Cardiac septum (tissue), 1 donor: ENCODE results near the gene HDAC3. TPM values are rescaled to one million over a fixed set of nuclear protein-coding genes. Genes with fewer than 3 reads are reported as not detected.
"Not testable (repeated sequence)": the region's sequence is repeated elsewhere in the genome, so short reads cannot be mapped to it uniquely, and the experiment has no call there.

Experiments
- DNase-seq: peaks from one replicate; pipeline ENCODE4 v3.0.0-alpha.2; 2020; ENCODE audit warnings: low spot score
- intact Hi-C: fragments of 100-400 bp; cut with DNase I; formaldehyde crosslinking; loops from one replicate; pipeline ENCODE4 v1.14.0; 2022
- total RNA-seq: library from RNA; stranded (reverse); fragmentation: NEBNext Ultra II Directional; extraction: Animal tissue kit (Norgen Biotek cat#: 25700); gene quantifications from one replicate; pipeline ENCODE4 v1.2.1, GENCODE V29; 2021
- donor health status: DM: no; HTN: no; CAD: no.

HDAC3 gene
- total RNA-seq, 1 donor from 2014 or later, result 34.1 TPM

DNA sequence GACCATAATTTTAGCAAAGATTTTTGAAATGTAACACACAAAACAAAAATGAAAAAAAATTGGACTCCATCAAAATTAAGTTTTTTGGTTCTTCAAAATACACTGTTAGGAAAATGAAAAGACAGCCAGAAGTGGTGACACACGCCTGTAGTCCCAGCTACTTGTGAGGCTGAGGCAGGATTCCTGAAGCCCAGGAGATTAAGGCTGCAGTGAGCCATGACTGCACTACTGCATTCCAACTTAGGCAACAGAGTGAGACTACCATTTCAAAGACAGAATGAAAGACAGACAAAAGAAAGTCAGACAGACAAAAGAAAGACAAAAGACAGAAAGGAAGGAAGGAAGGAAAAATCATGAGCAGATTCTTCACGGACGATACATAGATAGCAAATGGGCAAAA, 25.4 kb downstream of the HDAC3 start:
- intact Hi-C loops, result no loop called here
- no peak for DNase-seq

- intact Hi-C loops, DNase-seq: not testable (repeated sequence)
These were observed 26.7 kb downstream of the HDAC3 start for GRCh38 chr5:141609921-141610320.

DNA sequence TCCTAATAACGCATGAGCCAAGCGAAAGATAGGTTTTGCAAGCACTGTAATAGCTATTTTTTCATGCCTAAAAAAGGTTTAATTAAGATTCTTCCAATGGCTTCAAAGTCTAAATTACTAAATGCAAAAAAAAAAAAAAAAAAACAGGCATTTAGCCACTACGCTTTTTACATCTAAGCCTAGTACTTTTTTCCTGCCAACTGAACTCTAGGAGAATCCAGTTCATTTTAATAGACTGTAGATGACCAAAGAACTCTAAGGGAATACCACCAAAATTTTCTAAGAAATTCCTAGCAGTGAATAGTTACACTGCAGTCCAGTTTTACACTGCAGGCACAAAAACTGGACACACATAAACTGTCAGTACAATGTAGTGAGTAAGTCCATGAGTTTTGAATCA, 27.6 kb downstream of the HDAC3 start:
- intact Hi-C loops, result no loop called here
- DNase-seq, result no peak

- no peak for DNase-seq
- intact Hi-C loops, result no loop called here
These were observed 28.1 kb downstream of the HDAC3 start for GRCh38 chr5:141608557-141608956.

- intact Hi-C loops, result no loop called here
- DNase-seq, result no peak
These were observed 28.6 kb downstream of the HDAC3 start for GRCh38 chr5:141608046-141608445.

GRCh38 chr5:141605523-141606277, 30.9 kb downstream of the HDAC3 start:
- DNase-seq, result peak; percentile 81
- intact Hi-C loops, result loop anchor here (2.0 kb wide), 1 partner anchor 13 kb away; the partner anchor contains the start of gene DIAPH1

DNA sequence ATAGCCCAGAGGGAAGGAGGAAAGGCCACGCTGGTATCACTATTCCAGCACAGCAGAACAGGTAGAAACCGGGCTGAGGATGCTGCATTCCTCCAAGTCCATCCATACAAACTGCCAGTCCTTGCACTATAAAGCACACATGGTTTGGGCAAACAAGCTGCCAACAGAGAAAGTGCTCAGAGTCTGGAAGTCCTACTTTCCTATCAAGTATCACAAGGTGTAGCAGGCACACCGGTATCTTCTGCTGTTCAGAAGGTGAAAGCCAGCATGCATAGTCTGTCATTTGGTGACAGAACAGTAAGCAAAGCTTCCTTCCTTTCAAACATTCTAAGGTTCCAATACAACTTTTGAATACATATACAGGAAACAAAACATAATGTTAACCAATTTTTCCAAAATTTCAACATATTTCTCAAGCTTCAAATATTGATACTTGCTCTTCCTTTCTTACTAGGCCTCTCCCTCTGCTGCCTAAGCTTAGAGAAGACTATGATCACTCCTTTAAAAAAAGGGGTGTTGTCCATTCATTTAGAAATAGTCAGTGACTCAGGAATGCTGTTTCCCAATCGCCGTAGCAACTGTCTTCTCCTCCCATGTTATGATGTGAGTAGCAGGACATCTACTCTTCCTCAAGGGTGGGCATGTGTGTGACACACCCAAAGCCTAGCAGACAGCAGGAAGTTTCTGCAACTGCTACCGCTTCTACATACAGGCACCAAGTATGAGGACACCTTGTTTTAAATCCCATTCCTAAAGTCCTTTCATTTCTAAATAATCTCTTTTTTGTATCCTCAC, 32.5 kb downstream of the HDAC3 start:
- DNase-seq, result no peak
- intact Hi-C loops, result loop anchor here (2.0 kb wide), 1 partner anchor 15 kb away; the partner anchor contains the start of gene DIAPH1

DNA sequence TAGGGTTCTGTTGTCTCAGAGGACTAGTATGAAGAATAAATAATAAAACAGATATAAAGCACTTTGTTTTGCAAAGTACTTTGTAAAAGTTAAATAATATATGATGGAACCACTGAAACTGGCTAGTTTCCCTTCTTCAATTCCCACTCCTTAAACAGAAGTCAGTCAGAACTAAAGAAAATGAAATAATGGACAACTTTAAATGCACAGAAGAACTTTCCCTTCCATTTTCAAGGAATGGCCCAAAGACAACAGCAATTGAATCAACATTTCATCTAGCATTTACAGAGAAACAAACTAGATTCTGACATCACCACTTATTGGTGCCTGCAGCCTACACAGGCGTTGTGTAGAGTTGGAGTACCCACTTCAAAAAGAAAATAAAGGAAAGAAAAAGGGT, 34.0 kb downstream of the HDAC3 start:
- intact Hi-C loops, result no loop called here
- no peak for DNase-seq

GRCh38 chr5:141598391-141599345, 38.0 kb downstream of the HDAC3 start:
- no peak for DNase-seq
- intact Hi-C loops, result no loop called here

DNA sequence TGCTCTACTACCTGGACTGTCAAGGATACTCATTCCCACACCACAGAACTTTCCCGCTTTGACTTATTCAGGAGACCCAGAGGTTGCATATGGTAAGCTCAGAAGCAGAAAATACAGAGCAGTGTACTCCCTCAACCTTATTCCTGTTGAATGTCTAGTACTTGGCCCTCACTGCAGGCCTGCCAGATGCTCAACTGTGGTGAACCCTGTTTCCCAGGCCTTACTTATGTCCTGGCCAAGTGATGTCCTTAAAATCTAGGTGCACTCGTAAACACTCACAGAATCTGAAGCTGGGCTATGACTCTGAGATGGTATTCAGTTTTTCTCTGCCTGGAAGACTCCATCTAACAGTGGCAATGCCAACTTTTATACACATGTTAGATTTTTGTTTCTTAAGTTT, 38.8 kb downstream of the HDAC3 start:
- DNase-seq, result no peak
- intact Hi-C loops, result no loop called here

GRCh38 chr5:141597394-141597793, 39.3 kb downstream of the HDAC3 start:
- intact Hi-C loops, result no loop called here
- no peak for DNase-seq

DNA sequence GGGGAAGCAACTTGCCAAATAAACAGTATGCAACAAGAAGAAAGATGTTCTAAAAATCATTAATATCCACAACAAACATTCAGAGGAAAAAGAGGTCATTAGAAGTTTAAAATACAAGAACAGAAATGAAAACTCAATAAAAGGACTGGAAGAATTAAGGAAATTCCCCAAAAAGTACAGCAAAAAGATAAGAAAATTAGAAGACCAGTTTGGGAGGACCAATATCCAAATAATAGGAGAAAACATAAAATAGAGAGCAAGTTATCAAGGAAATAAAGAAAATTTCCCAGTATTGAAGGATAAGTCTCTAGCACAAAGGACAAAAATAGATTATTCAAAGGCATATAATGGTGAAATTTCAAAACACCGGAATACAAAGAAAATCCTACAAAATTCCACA, 39.8 kb downstream of the HDAC3 start:
- no peak for DNase-seq
- intact Hi-C loops, result no loop called here

DNA sequence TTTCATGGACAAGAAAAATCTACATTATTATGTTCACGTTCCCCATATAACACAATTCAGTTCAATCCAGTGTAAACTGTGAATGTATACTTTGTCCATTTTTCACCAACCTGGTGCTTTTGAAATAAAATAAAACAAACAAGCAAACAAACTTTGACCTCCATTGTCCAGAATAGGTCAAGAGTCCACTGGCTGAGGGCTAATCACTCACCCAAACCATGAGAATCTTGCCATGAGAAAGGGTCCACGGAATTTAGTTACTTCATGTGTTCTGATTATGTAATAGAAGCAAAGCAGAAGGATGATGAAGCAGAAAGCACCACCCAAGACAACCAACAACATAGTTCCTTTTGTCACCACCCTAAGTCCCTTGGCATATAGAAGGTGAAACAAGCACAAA, 46.5 kb downstream of the HDAC3 start:
- DNase-seq, result no peak
- intact Hi-C loops, result no loop called here

DNA sequence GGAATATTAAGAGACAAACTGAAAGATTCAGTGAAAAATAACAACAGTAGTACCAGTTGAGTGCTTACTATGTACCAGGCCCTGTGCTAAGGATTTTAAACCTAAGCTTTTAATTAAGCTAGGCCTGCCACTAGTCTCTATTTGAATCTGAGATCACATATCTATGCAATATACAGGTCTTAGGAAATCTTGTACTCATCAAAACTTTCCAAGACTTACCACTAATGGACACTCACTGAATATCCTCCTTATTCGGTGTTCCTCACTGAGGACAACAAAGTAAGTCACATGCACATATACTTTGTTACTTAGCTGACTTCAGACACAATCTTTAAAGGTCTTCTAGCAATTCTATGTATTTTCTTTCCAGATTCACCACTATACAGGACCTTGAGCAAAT, 50.4 kb downstream of the HDAC3 start:
- DNase-seq, result no peak
- intact Hi-C loops, result no loop called here

DNA sequence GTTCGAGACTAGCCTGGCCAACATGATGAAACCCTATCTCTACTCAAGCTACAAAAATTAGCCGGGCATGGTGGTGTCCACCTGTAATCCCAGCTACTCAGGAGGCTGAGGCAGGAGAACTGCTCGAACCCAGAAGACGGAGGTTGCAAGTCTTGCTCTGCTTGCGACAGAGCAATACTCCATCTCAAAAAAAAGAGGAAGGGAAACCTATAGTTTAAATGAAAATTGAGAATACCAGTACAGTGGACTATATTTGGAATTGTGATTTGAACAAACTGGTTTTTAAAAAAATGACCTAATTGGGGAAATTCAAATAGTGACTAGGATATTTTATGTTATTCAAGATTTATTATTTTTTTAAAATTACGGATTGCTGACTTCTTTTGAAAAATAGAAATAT, 51.1 kb downstream of the HDAC3 start:
- intact Hi-C loops, result no loop called here
- no peak for DNase-seq

GRCh38 chr5:141574122-141574510, 62.5 kb downstream of the HDAC3 start:
- intact Hi-C loops, result no loop called here
- DNase-seq, result no peak

DNA sequence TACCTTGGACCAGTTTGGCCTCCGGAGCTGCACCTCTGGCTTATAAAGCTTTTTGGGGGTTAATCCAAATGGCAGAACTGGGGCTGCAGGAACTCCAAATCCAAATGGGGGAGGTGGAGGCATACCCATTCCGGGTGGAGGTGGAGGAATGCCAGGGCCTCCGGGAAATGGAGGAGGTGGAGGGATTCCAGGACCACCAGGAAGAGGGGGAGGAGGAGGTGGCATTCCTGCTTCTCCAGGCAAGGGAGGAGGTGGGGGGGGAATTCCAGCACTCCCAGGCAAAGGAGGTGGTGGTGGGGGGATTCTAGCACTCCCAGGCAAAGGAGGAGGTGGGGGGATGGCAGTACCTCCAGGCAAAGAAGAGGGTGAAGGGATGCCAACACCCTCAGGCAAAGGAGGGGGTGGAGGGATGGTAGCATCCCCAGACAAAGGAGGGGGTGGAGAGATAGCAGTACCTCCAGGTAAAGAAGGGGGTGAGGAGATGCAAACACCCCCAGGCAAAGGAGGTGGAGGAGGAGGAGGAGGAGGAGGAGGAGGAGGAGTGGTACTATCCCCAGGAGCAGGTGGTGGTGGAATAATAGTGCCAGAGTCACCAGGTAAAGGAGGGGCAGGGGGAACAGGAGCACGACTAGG, 63.0 kb downstream of the HDAC3 start:
- DNase-seq, result no peak
- intact Hi-C loops, result no loop called here
